ENCODE results near the gene NEK11.
"Not testable (repeated sequence)": the region's sequence is repeated elsewhere in the genome, so short reads cannot be mapped to it uniquely, and the experiment has no call there.

DNA sequence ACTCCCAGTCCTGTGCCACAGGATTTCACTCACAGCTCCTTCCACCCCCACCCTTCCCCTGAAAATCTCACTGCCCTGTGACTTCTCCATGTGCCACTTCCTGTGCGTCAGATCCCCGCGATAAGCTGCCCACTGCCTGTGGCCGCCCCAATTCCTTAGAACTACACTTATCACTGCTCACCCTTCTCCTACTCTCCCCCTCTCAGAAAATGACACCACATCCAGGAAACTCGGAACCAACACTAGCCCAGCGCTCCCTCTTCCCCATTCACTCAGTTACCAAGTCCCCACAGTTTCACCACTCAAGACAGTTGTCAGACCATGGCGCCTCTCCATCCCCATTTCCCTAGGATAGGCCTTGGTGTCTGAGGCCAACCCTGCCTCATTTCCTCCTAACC lies 334.4 kb downstream of the NEK11 start:
- not testable (repeated sequence) for TF ChIP-seq BHLHE40 (IDR thresholded peaks at IDR 0.05; ENCODE audit: borderline replicate concordance); TARDBP (IDR thresholded peaks at IDR 0.05); ZNF384 (IDR thresholded peaks at IDR 0.05); ARNT (IDR thresholded peaks at IDR 0.05); NFRKB (IDR thresholded peaks at IDR 0.05)

All from HEK293T (cell line).